ENCODE results near the gene PRDX5.
"Not testable (repeated sequence)": the region's sequence is repeated elsewhere in the genome, so short reads cannot be mapped to it uniquely, and the experiment has no call there.

PRDX5 gene

DNA sequence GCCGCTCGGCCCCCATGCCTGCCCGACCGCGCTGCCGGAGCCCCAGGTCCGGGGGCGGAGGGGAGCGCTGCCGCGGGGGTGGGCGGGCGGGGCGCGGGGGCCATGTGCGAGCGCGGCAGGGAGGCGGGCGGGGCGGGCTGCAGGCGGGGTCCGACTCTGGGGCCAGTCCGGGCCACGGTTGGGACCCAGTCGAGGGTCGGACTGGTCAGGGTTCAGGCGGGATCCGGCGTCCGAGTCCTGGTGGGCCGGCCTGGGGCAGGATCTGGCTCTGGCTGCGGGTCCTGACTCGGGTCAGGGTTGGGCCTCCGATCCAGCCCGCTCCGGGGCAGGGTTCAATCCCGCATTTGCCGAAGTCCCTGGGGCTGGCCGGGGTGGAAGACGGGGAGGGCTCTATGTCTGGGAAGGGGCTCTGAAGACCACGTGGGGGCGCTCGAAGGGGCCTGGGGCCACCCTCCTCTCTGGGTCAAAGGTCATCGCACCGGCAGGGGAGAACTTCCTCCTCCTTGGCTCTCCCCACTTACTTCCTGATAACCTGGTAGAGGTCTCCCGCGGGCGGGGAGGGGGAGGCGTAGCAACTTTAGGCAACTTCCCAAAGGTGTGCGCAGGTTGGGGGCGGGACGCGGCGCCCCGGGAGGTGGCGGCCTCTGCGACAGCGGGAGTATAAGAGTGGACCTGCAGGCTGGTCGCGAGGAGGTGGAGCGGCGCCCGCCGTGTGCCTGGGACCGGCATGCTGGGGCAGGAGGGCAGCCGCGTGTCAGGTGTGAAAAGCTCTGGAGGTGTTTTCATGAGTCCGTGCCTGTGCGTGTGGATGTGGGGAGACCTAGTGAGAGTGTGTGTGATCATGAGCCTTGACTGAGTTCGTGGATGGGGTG is 12.0 kb upstream of the PRDX5 start:
- peak; percentile 43 to 61 for DNase-seq (ENCODE audit: low read depth in 2 of 2, low spot score in 1 of 2)

- DNase-seq (ENCODE audit: low read depth in 2 of 2, low spot score in 1 of 2) = no peak
Observed at GRCh38 chr11:64306563-64306875, 11.4 kb upstream of the PRDX5 start.

- no peak for DNase-seq (ENCODE audit: low read depth in 2 of 2, low spot score in 1 of 2)
Observed at GRCh38 chr11:64306876-64307622, 10.9 kb upstream of the PRDX5 start.

DNA sequence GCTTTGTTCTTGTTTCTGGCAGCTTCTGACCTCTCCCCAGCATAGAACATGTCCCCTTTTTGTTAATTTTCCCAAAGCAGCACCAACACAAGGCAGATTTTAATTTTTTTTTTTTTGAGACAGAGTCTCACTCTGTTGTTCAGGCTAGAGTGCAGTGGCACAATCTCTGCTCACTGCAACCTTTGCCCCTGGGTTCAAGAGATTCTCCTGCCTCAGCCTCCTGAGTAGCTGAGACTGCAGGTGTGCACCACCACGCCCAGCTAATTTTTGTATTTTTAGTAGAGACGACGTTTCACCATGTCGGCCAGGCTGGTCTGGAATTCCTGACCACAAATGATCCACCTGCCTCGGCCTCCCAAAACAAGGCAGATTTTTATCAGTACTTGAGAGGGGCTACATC is 10.1 kb upstream of the PRDX5 start:
- DNase-seq (ENCODE audit: low read depth in 2 of 2, low spot score in 1 of 2) = not testable (repeated sequence)

- DNase-seq (ENCODE audit: low read depth in 2 of 2, low spot score in 1 of 2) = no peak
Observed at GRCh38 chr11:64312947-64313346, 5.0 kb upstream of the PRDX5 start.

GRCh38 chr11:64313491-64314145 is 4.3 kb upstream of the PRDX5 start:
- DNase-seq (ENCODE audit: low read depth in 2 of 2, low spot score in 1 of 2) = no peak

DNA sequence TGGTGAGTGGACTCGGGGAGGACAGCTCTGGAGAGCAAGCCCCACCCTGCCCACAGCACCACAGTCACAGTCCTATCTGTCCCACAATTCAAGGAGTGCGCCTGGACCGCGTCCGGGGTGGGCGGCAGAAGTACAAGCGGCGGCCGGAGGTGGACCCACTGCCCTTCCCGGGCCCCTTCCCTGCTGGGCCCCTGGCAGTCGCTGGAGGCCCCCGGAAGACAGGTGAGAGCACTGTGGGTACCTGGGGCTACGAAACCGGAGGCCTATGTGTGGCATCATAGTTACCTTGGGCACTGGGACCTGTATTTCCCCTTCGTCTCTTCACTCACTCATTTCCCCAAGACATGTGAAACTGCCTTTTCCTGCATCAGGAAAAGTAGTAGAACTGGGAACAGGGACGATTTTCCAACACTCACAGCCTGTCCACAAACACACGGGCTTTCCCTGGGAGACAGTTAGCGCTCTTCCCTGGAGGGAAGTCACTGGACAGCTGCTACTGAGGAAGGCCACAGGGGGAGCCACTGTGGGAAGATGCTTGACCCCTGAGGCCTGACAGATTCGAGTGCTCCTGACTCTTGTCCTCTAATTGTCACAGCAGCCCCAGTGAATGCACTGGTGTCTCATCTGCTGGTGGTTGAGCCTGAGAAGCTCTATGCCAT is 3.6 kb upstream of the PRDX5 start:
- no peak for DNase-seq (ENCODE audit: low read depth in 2 of 2, low spot score in 1 of 2)

DNA sequence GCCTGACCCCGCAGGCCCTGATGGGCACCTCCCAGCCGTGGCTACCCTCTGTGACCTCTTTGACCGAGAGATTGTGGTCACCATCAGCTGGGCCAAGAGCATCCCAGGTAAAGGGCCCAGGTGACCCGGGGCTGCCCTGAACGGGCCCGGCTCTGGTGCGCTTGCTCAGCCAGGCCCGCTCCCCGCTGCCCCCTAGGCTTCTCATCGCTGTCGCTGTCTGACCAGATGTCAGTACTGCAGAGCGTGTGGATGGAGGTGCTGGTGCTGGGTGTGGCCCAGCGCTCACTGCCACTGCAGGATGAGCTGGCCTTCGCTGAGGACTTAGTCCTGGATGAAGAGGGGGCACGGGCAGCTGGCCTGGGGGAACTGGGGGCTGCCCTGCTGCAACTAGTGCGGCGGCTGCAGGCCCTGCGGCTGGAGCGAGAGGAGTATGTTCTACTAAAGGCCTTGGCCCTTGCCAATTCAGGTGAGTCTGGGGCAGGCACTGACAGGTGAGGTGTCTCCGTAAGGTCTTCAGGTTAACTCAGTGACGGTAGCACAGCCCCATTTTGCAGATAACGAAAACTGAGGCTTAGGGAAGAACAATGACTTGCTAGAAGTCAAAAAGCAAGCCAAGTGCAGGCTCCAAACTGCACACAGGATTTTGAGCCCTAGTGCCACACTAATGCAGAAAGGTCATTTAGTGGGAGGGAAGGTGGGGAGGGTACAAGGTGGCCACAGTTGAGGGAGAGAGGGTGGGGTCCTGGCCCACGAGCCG is 2.9 kb upstream of the PRDX5 start:
- DNase-seq (ENCODE audit: low read depth in 2 of 2, low spot score in 1 of 2) = no peak

- DNase-seq (ENCODE audit: low read depth in 2 of 2, low spot score in 1 of 2) = not testable (repeated sequence)
Observed at GRCh38 chr11:64315667-64316526, 2.0 kb upstream of the PRDX5 start.

GRCh38 chr11:64316672-64317324 is 1.1 kb upstream of the PRDX5 start:
- DNase-seq (ENCODE audit: low read depth in 2 of 2, low spot score in 1 of 2) = no peak

DNA sequence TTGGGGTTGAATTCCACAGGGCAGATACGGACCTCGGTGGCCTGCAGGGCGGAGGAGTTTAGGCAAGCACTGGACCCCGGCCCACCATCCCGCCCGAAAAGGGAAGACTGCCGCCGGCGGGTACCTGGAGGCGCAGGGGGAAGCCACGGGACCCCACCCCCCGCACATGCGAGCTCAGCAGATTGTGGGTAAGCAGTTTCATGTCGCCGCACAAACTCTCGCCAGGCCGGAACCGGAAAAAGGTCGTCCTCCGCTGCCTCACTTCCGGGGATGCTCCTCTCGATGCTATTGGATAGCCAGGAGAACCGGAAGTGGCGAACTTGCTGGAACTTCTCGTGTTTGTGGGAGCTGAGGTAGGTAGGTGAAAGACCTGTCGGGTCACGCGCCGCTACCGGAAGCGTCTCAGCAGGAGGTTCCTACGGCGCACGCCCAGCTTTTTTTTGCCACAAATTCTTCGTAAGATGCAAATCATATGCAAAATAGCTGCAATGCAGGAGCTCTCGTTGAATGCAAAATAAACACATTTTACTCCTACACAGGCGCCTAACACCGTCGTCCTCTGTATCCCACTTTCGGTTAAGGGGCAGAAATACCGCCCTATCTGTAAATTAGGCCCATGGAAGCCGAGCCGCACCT is 478 bp upstream of the PRDX5 start, which contains the start of gene TRMT112:
TSS of gene TRMT112 (minus strand) at position 235 of the 636 bp plus-strand sequence. CDS start at position 202, 33 bp downstream.
- DNase-seq (ENCODE audit: low read depth in 2 of 2, low spot score in 1 of 2) = peak; percentile 90 to 92

DNA sequence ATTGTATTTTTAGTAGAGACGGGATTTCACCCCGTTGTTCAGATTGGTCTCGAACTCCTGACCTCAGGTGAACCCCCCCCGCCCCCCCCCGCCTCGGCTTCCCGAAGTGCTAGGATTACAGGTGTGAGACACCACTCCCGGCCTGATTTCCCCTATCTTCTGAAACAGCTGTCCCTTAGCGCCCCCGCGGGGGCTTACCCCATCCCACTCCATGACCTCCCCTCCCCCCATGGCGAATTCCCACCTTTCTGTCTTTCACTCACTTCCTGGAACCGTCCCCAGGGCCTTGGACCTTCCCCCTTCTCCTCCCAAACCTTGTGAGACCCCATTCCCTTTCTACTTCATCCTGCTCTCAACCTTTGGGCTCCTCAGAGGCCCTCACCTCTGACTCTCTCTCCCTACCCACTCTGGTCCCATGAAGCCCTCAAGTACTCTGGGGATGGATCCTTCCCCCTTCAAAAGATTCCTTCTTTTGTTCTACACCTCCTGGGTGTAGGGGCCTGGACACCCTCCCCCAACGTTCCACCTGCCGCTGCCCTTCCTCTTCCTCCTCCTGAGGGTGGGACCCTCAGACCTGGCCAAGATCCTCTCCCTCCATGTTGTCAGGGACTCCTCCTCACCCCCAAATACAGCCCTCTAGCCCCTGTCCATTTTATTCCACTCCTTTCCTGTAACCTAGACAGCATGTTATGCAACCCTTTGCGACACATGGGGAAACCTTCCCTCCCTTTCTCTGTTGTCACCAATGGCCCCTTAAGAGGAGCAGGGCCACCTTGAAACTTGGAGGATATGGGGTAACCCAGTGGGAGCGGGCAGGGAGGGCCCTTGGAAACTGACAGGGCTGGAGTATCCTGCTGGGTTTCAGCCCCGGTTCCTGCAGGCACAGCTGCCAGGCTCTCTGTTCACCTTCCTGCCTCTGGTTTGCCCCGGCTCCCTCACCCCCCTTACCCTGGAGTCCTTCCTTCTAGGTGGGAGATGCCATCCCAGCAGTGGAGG is 1.1 kb downstream of the PRDX5 start:
- no peak for DNase-seq (ENCODE audit: low read depth in 2 of 2, low spot score in 1 of 2)

GRCh38 chr11:64320556-64320955 is 2.6 kb downstream of the PRDX5 start:
- no peak for DNase-seq (ENCODE audit: low read depth in 2 of 2, low spot score in 1 of 2)

- DNase-seq (ENCODE audit: low read depth in 2 of 2, low spot score in 1 of 2) = no peak
Observed at GRCh38 chr11:64321026-64321425, 3.1 kb downstream of the PRDX5 start.

DNA sequence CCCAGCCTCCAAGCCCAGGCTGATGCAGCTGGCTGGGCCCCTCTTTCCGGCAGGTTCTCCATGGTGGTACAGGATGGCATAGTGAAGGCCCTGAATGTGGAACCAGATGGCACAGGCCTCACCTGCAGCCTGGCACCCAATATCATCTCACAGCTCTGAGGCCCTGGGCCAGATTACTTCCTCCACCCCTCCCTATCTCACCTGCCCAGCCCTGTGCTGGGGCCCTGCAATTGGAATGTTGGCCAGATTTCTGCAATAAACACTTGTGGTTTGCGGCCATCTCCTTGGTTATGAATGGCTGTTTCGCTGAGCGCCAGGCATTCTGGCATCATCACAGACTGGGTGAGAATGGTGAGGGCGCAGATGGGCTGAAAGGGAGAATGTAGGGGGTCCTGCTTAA is 3.6 kb downstream of the PRDX5 start:
- no peak for DNase-seq (ENCODE audit: low read depth in 2 of 2, low spot score in 1 of 2)

DNA sequence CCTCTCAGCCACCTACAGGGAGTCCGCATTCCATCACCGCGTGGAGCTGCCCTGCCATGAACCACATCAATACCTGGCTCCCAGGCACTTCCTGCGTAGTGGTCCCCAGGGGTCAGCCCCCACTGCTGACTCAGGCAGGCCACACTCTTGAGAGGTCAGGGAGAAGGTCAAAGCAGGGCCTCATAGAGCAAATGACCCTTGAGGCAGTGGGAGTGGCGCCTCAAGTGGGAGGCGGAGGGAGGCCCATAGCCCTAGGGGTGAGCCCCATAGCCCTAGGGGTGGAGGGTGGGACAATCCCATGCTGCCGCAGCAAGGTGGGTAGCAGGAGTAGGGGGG is 5.0 kb downstream of the PRDX5 start:
- no peak for DNase-seq (ENCODE audit: low read depth in 2 of 2, low spot score in 1 of 2)

GRCh38 chr11:64323373-64323772 is 5.5 kb downstream of the PRDX5 start:
- DNase-seq (ENCODE audit: low read depth in 2 of 2, low spot score in 1 of 2) = no peak

DNA sequence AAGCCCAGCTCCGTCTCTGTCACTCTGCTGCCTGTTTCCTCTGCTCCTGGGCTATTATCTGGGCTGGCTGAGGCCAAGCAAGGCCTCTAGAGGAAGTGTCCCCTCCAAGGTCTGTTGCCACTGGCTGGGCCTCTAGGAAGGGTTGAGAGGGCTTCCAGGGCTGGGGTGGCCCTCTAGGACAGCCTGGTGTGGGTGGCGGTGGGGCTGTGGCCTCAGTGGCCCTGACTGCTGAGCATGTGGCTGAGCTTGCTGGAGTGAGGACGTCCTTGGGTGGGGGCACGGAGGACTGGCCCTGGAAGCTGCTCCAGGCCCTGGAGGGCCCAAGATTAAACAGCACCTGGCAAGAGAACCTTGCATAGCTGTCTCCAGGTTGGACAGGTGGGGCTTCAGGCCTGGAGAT is 6.1 kb downstream of the PRDX5 start:
- DNase-seq (ENCODE audit: low read depth in 2 of 2, low spot score in 1 of 2) = not testable (repeated sequence)
